HG02970 (cell line): Measurements from ENCODE around the gene MAP3K6.

Experiments used
- ATAC-seq: cut with Tn5 transposase; IDR thresholded peaks from one replicate; pipeline ENCODE4 v1.9.1; 2021; ENCODE audit warnings: mild to moderate bottlenecking, moderate library complexity, moderate number of reproducible peaks; ENCODE audit not compliant: unreplicated experiment, low FRiP score

The MAP3K6 gene

DNA sequence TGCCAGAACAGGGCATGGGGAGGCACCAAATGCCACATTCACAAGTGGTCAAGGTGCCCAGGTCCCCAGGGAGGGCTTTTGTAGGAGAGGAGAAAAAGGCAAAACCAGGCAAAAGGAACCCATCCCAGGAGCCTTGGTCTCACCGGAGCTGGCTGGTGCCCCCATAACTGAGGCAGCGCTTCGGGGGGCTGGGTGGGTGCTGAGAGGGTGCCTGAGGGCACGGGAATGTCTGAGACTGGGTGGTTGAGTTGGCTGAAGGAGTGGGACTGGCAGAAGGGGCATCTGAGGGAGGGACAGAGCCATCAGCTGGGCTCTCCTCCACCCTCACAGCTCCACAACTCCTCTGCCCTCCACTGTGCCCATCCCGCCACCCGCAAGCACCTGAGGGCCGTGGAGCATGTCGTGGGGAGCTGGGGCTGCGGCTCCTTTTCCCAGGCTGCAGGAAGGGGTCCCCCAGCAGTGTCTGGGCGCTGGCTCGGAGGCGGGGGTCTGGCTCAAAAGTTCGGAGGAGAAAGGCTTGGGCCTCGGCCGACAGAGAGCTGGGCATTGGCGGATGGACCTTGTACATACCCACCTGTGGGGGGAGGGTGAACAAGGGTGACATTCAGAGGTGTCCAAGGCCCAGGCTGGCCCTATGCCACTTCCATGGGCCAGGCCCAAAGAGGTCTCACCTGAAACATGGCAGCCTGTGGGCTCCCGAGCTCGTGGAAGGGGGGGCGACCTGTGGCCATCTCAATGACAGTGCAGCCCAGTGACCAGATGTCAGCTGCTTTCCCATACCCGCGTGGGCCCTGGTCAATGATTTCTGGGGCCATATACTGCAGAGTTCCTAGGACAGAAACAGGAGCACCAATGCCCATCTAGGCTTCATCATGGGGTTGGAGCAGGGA lies 8.5 kb downstream of the MAP3K6 start:
- ATAC-seq = no peak

GRCh38 chr1:27357281-27358037 lies 9.3 kb downstream of the MAP3K6 start:
- peak; percentile 47 for ATAC-seq

GRCh38 chr1:27356619-27357280 lies 10.0 kb downstream of the MAP3K6 start:
- no peak for ATAC-seq

GRCh38 chr1:27356277-27356618 lies 10.5 kb downstream of the MAP3K6 start:
- no peak for ATAC-seq

- no peak for ATAC-seq
Measured at GRCh38 chr1:27355683-27356082, 11.1 kb downstream of the MAP3K6 start.

DNA sequence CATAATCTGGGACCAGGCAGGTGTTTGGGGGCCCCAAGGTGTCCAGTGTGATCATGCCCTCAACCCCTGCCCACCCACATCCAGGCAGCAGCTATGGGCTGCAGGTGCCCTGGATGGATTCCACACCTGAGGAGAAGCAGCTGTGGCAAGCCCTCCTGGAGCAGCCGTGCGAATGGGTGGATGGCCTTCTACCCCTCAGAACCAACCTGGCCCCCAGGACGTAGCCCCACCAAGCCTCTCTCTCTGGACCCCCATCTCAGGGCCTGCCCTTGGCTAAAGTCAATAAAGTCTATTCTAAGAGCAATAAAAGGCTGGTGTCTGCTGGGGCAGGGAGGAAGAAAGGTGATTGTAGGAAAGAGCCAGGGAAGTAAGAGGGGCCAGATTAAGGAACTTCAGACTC lies 13.1 kb downstream of the MAP3K6 start:
- no peak for ATAC-seq

- ATAC-seq = no peak
Measured at GRCh38 chr1:27353166-27353565, 13.6 kb downstream of the MAP3K6 start.

GRCh38 chr1:27351541-27352107 lies 15.1 kb downstream of the MAP3K6 start:
- no peak for ATAC-seq

- ATAC-seq = no peak
Measured at GRCh38 chr1:27350663-27351540, 15.9 kb downstream of the MAP3K6 start.

GRCh38 chr1:27349784-27350662 lies 16.7 kb downstream of the MAP3K6 start:
- ATAC-seq = no peak

- ATAC-seq = no peak
Measured at GRCh38 chr1:27348861-27349783, 17.6 kb downstream of the MAP3K6 start.

GRCh38 chr1:27346991-27347624 lies 19.7 kb downstream of the MAP3K6 start:
- no peak for ATAC-seq

- ATAC-seq = no peak
Measured at GRCh38 chr1:27346357-27346756, 20.4 kb downstream of the MAP3K6 start.

GRCh38 chr1:27345272-27345671 lies 21.5 kb downstream of the MAP3K6 start:
- no peak for ATAC-seq

GRCh38 chr1:27343639-27344025 lies 23.1 kb downstream of the MAP3K6 start:
- ATAC-seq = no peak

GRCh38 chr1:27342778-27343638 lies 23.8 kb downstream of the MAP3K6 start:
- ATAC-seq = no peak

DNA sequence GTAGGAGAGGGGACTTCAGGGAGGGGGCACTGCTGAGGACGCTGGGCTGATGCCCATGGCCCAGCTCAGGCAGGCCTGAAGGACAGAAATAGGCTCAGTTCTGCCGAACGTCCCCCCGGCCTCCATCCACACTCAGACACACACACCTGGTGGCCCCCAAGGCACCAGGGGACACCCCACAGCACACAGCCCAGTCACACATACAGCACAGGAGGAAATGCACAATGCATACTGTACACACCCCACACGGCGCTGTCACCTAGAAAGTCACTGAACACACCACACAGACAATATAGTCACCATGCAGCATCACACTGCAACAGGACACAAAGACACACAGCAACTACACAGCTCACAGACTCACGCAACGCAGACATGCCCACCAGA lies 24.4 kb downstream of the MAP3K6 start:
- ATAC-seq = no peak
